HEK293T (cell line): ENCODE data around the gene PRXL2C.

Experiments
- CTCF ChIA-PET: fragments of 350-600 bp; formaldehyde crosslinking; extraction: SDS; loops from one replicate; lab custom pipeline; 2021; ENCODE audit warnings: antibody characterized with exemption, inconsistent platforms; lab: Yijun Ruan, JAX
- POLR2A ChIA-PET: fragments of 350-600 bp; formaldehyde crosslinking; extraction: SDS; loops from one replicate; lab custom pipeline; 2020; ENCODE audit warnings: antibody characterized with exemption, inconsistent platforms; lab: Yijun Ruan, JAX
- DNase-seq: peaks from one replicate; pipeline ENCODE4 v3.0.0; 2012; ENCODE audit warnings: mixed read lengths; ENCODE audit errors: extremely low spot score
- ARNT ChIP-seq: fragments of 450-650 bp; IDR thresholded peaks from 2 replicates; pipeline ENCODE4 v1.6.1; 2017; ENCODE audit warnings: mild to moderate bottlenecking
- BHLHE40 ChIP-seq: fragments of 450-650 bp; IDR thresholded peaks from 2 replicates; pipeline ENCODE4 v1.6.1; 2016; ENCODE audit warnings: mild to moderate bottlenecking, moderate library complexity, borderline replicate concordance
- CTBP1 ChIP-seq: fragments of 450-650 bp; IDR thresholded peaks from 2 replicates; pipeline ENCODE4 v1.6.1; 2016; ENCODE audit warnings: borderline replicate concordance
- ELF4 ChIP-seq: fragments of 450-650 bp; IDR thresholded peaks from 2 replicates; pipeline ENCODE4 v1.6.1; 2017; ENCODE audit warnings: antibody characterized with exemption
- FOXA1 ChIP-seq: fragments of 450-650 bp; IDR thresholded peaks from 2 replicates; pipeline ENCODE4 v1.6.1; 2016; ENCODE audit warnings: mild to moderate bottlenecking
- FOXK2 ChIP-seq: fragments of 450-650 bp; IDR thresholded peaks from 2 replicates; pipeline ENCODE4 v1.6.1; 2016; ENCODE audit warnings: mild to moderate bottlenecking
- FOXM1 ChIP-seq: fragments of 450-650 bp; IDR thresholded peaks from 2 replicates; pipeline ENCODE4 v1.6.1; 2017; ENCODE audit warnings: mild to moderate bottlenecking, borderline replicate concordance
- HDGF ChIP-seq: fragments of 450-650 bp; IDR thresholded peaks from 2 replicates; pipeline ENCODE4 v1.6.1; 2017; ENCODE audit warnings: antibody characterized with exemption, borderline replicate concordance
- L3MBTL2 ChIP-seq: fragments of 450-650 bp; conservative IDR thresholded peaks from 2 replicates; pipeline ENCODE4 v1.6.1; 2016; ENCODE audit warnings: mild to moderate bottlenecking
- LEF1 ChIP-seq: fragments of 450-650 bp; IDR thresholded peaks from 2 replicates; pipeline ENCODE4 v1.6.1; 2017; ENCODE audit warnings: mild to moderate bottlenecking, borderline replicate concordance
- NFRKB ChIP-seq: fragments of 450-650 bp; IDR thresholded peaks from 2 replicates; pipeline ENCODE4 v1.6.1; 2016; ENCODE audit warnings: mild to moderate bottlenecking, moderate library complexity
- PKNOX1 ChIP-seq: fragments of 450-650 bp; IDR thresholded peaks from 2 replicates; pipeline ENCODE4 v1.6.1; 2016
- SP1 ChIP-seq: fragments of 450-650 bp; IDR thresholded peaks from 2 replicates; pipeline ENCODE4 v1.6.1; 2017
- SUZ12 ChIP-seq: fragments of 450-650 bp; IDR thresholded peaks from 2 replicates; pipeline ENCODE4 v1.6.1; 2016; ENCODE audit warnings: mild to moderate bottlenecking
- TARDBP ChIP-seq: fragments of 450-650 bp; IDR thresholded peaks from 2 replicates; pipeline ENCODE4 v1.6.1; 2016
- ZNF384 ChIP-seq: fragments of 450-650 bp; IDR thresholded peaks from 2 replicates; pipeline ENCODE4 v1.6.1; 2016

The PRXL2C gene

GRCh38 chr9:96619124-96619465, 36.0 kb downstream of the PRXL2C start:
- ChIA-PET POLR2A (interaction anchor here (0.9 to 2.3 kb wide), 4 partner anchors 15 to 168 kb away, joined by 3 to 8 read pairs (median 4); no protein-coding TSS in a partner anchor), CTCF (no interaction called here)
- TF ChIP-seq FOXA1 (no peak), TARDBP (no peak), ZNF384 (no peak), ELF4 (no peak), SUZ12 (no peak), BHLHE40 (no peak), L3MBTL2 (no peak), SP1 (no peak), FOXK2 (no peak), FOXM1 (no peak), LEF1 (no peak), NFRKB (no peak), ARNT (no peak), PKNOX1 (no peak), HDGF (no peak), CTBP1 (no peak)
- DNase-seq: no peak

DNA sequence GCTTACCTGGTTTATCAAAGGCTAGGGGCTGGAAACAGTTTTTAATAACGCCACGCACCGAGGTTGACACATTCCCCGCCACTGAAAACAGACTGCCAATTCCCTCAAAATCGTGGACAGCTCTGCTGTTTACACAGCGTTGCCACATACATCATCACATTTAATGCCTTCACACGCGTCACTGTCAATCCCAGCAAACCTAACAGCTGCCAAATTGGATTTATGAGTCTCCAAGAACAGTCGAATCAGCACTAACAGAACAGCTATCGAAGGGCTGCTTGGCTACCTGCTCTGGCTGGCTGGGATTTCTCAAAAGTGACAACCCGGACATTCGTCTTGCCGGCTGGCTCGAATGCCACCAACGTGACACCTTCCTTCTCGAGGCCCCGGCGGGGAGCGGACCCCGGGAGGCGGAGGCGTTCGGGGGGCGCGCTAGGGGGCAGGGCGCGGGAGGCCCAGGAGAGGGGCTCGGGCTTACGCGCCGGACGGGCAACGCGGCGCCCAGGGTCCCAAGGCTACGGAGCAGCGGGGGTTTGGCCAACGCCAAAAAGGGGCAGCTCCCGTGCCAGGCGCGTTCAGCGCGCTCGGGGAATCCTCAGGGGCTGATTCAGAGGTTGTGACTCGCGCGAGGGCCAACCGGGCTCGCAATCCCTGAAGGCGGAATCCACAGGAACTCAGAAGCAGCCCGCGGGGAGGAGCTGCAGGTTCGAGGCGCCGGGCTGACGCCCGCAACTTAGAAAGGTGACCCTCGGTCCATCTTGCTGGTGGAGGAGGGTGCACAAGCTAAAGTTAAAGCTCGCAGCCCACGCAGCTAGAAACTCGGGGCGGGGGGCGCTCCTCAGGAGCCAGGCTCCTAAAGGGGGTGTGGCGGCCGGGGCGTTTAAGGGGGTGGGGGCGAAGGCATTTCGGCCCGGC, 36.7 kb downstream of the PRXL2C start:
- ChIA-PET POLR2A (interaction anchor here (0.8 to 2.3 kb wide), 6 partner anchors 11 to 168 kb away, joined by 3 to 8 read pairs (median 4); partner anchors contain the start of gene ZNF510), CTCF (no interaction called here)
- peak; percentile 38 for DNase-seq
- TF ChIP-seq HDGF: no peak
- TF ChIP-seq ZNF384: no peak
- TF ChIP-seq L3MBTL2: peak; percentile 69
- no peak for TF ChIP-seq SP1
- no peak for TF ChIP-seq NFRKB
- no peak for TF ChIP-seq ARNT
- TF ChIP-seq LEF1: no peak
- TF ChIP-seq FOXA1: peak; percentile 54; the same call in 1 of the 2 replicates
- TF ChIP-seq CTBP1: peak; percentile 43; the same call in 1 of the 2 replicates
- no peak for TF ChIP-seq SUZ12
- peak; percentile 97 for TF ChIP-seq PKNOX1
- TF ChIP-seq ELF4: no peak
- TF ChIP-seq FOXM1: no peak
- TF ChIP-seq BHLHE40: no peak
- TF ChIP-seq FOXK2: no peak
- no peak for TF ChIP-seq TARDBP

GRCh38 chr9:96617439-96618185, 37.5 kb downstream of the PRXL2C start:
- ChIA-PET CTCF (no interaction called here), POLR2A (interaction anchor here (0.8 to 2.3 kb wide), 5 partner anchors 10 to 160 kb away, joined by 3 to 8 read pairs (median 4); partner anchors contain the start of gene ZNF510)
- peak; percentile 30 for DNase-seq
- TF ChIP-seq CTBP1 (no peak), FOXA1 (no peak), ZNF384 (no peak), ELF4 (no peak), TARDBP (no peak), SP1 (no peak), L3MBTL2 (no peak), BHLHE40 (no peak), FOXK2 (no peak), SUZ12 (no peak), LEF1 (no peak), FOXM1 (no peak), HDGF (no peak), PKNOX1 (no peak)

GRCh38 chr9:96616817-96617438, 38.2 kb downstream of the PRXL2C start:
- no peak for TF ChIP-seq L3MBTL2
- no peak for TF ChIP-seq ARNT
- no peak for TF ChIP-seq TARDBP
- TF ChIP-seq ZNF384: peak; percentile 86
- no peak for TF ChIP-seq FOXM1
- no peak for TF ChIP-seq NFRKB
- no peak for TF ChIP-seq HDGF
- no peak for TF ChIP-seq LEF1
- TF ChIP-seq SP1: no peak
- TF ChIP-seq CTBP1: no peak
- no peak for TF ChIP-seq SUZ12
- peak; percentile 74; the same call in 1 of the 2 replicates for TF ChIP-seq PKNOX1
- TF ChIP-seq BHLHE40: no peak
- no peak for TF ChIP-seq FOXK2
- TF ChIP-seq FOXA1: no peak
- no peak for TF ChIP-seq ELF4
- CTCF ChIA-PET: interaction anchor here (0.6 kb wide), 1 partner anchor 541 kb away, joined by 3 read pairs; no protein-coding TSS in a partner anchor
- POLR2A ChIA-PET: no interaction called here
- DNase-seq: no peak
